Muscle layer of duodenum (tissue), 2 donors: ENCODE results near the gene ZDHHC14.

ENCODE experiments used
- H3K27ac ChIP-seq: one replicate; pipeline ENCODE4 v1.7.0; 2013; ENCODE audit warnings: mild to moderate bottlenecking, low read length
- H3K27me3 ChIP-seq: one replicate; pipeline ENCODE4 v1.7.0; 2013; ENCODE audit warnings: low read depth, mild to moderate bottlenecking, control low read depth, low read length
- H3K36me3 ChIP-seq, 2 donors: one replicate each; pipeline ENCODE4 v1.7.0; 2013; ENCODE audit warnings: low read length in 2 of 2, control low read depth in 1 of 2, mild to moderate bottlenecking in 1 of 2; ENCODE audit not compliant: insufficient read depth in 2 of 2, control insufficient read depth in 1 of 2
- H3K4me1 ChIP-seq, 2 donors: one replicate each; pipeline ENCODE4 v1.7.0; 2013; ENCODE audit warnings: low read length in 2 of 2, mild to moderate bottlenecking in 2 of 2, control low read depth in 1 of 2, moderate library complexity in 1 of 2; ENCODE audit not compliant: insufficient read depth in 2 of 2, control insufficient read depth in 1 of 2
- H3K4me3 ChIP-seq, 2 donors: one replicate each; pipeline ENCODE4 v1.7.0; 2013; ENCODE audit warnings: low read length in 2 of 2, low read depth in 1 of 2, mild to moderate bottlenecking in 1 of 2
- H3K9me3 ChIP-seq, 2 donors: one replicate each; pipeline ENCODE4 v1.7.0; 2013; ENCODE audit warnings: low read length in 2 of 2, control low read depth in 1 of 2, mild to moderate bottlenecking in 1 of 2; ENCODE audit not compliant: control insufficient read depth in 1 of 2
- donor health status: healthy.

The ZDHHC14 gene

DNA sequence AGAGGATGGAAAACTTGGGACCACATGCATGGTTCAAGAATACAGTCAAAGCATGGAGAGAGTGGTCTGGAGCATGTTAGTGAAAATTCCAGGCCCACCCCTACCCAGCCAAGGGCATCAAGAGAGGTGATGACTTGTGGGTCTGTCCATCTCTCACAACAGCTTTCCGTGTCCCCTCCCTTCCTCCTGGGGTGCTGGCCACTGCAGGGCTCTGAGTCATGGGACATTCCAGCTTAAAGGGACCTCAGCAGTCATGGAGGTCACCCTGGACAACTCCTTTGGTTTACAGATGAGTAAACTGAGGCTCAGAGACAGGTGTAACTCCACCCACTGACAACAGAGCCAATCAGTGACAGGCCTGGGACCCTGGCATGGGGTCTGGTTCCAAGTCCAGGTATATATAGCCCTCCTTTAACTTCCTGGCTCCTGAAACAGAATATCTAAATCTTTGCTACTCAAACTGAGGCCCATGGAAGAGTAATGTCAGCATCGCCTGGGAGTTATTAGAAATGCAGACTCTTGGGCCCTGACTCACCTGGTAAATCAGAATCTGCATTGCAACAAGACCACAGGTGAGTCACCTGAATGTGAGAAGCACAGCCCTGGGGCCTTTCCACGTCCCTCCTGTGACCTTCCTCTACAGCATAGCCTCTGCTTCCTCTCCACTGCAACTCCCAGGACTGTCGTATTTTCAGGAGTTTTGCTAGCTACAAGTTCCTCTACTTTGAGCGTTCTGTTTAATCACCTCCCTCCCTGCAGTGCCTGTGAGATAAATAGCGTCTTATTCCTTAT, 170.2 kb downstream of the ZDHHC14 start:
- no peaks in the 10 kb centered on the region for H3K4me1 ChIP-seq
- H3K27me3 ChIP-seq: no peaks in the 10 kb centered on the region
- H3K36me3 ChIP-seq: peaks cover 0 to 3% of the 10 kb centered on the region in 2 donors
- no peak overlapping the region for H3K4me3 ChIP-seq
- H3K27ac ChIP-seq: no peak overlapping the region
- H3K9me3 ChIP-seq: no peaks in the 10 kb centered on the region

DNA sequence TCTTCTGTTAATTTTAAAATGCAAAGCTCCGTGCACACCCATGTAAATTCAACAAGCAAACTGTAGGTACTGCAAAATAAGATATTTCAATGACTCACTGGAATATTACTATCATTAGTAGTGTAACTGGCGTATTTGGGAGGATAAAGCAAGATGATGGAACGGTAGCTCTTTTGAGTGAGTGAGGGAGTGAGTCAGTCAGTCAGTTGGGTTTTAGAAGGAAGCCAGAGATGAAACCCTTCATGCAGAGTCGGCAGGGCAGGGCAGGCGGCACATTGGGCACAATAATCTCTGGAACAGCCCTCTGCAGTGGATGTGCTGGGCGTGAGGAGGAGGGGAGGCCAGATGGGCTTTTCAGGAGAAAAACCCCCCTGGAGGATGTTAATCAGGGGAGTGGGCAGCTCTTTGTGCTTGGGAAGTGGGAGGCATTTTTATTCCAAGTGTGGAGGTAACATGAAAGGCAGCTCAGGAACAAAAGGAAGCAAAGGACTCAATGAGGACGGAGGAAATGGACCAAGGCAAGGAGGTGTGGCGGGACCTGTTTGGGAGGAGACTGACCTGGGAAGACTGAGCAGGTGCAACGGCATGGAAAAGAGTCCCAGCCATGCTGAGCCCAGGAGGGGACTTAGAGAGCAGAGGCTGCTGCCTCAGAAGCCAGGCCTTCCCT, 171.2 kb downstream of the ZDHHC14 start:
- Histone ChIP-seq H3K27me3 (no peaks in the 10 kb centered on the region), H3K4me1 (no peaks in the 10 kb centered on the region), H3K4me3 (no peak overlapping the region), H3K36me3 (no peaks in the 10 kb centered on the region), H3K27ac (no peak overlapping the region), H3K9me3 (no peaks in the 10 kb centered on the region)

DNA sequence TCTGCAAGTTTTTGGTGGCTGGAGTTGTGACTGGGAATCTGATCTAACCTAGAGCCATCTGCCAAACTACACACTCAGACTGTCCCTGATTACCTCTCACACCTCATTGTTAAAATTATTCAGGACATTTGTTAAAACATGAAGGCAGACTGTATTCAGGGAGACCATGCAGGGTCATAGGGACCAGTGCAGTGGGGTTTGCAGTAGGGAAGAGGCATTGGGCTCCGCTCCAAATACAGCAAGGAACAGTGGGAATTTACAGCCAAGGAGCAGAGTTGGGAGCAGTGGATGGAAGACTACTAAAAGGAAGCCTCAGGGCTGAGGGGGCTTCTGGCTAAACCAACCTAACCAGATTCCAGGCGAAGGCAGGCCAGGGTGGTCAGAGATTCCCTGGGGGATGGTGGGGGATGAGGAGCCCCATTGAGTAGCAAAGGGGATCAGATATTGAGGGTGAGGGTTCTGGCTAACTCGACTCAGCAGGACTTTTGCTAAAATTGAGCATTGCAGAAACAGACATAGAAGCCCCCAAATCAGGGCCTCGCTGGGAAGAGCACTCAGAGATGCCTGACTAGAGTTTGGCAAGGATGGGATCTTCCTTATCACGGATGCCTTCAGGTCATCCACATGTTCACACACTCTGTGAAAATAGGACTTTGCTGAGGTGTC, 172.0 kb downstream of the ZDHHC14 start:
- Histone ChIP-seq H3K27ac (no peak overlapping the region), H3K27me3 (no peaks in the 10 kb centered on the region), H3K4me3 (no peak overlapping the region), H3K9me3 (no peaks in the 10 kb centered on the region), H3K36me3 (no peaks in the 10 kb centered on the region), H3K4me1 (no peaks in the 10 kb centered on the region)

DNA sequence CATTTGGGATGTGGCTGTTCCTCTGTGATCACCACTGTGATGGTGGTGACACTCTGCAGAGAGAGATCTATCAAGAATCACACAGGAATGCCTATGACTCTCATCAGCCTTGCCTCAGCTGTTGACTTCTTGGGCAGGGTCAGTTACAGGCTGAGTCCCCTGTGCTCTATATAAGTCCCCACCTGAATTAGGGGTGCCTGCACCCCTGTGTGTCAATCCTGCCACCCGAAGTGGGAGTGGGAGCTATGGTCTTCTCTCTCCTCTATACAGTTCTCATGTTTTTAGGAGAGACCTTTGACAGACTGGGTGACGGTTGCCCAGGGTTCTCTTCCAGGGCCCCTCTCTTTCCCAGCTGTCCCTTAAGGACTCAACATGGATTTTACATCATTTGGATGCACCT, 173.8 kb downstream of the ZDHHC14 start:
- no peaks in the 10 kb centered on the region for H3K36me3 ChIP-seq
- no peaks in the 10 kb centered on the region for H3K9me3 ChIP-seq
- H3K27ac ChIP-seq: no peak overlapping the region
- no peaks in the 10 kb centered on the region for H3K4me1 ChIP-seq
- H3K4me3 ChIP-seq: no peak overlapping the region
- H3K27me3 ChIP-seq: no peaks in the 10 kb centered on the region

DNA sequence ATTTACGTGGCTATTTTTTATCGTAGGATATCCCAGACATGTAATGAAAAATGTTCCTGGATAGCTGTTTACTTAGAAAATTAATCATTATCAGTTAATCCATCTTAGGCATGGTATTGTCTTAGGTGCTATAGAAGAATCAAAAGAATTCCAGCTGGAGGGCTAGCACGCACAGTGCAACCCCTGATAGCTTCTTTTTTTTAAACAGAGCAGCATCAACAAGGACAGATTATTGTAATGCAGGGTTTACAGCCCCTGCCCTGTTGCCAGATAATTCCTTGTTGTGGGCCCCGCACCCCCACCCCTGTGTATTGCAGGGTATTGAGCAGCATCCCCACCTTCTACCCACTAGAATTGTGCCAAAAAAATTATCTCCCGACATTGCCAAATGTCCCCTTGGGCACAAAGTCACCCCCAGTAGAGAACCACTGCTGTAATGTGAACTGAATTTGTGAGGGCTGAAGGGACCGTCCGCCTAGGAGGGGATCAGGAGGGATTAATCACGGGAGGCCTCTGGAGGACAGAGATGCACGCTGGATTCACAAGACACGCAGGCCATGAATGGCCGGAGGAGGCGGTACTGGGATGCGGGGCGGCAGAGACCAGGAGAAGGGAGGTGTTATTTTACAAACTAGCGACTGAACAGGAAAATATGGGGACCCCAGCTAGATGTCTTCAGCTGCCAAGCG, 174.6 kb downstream of the ZDHHC14 start:
- H3K9me3 ChIP-seq: no peaks in the 10 kb centered on the region
- no peaks in the 10 kb centered on the region for H3K27me3 ChIP-seq
- H3K27ac ChIP-seq: no peak overlapping the region
- no peaks in the 10 kb centered on the region for H3K4me1 ChIP-seq
- H3K36me3 ChIP-seq: no peaks in the 10 kb centered on the region
- H3K4me3 ChIP-seq: no peak overlapping the region

DNA sequence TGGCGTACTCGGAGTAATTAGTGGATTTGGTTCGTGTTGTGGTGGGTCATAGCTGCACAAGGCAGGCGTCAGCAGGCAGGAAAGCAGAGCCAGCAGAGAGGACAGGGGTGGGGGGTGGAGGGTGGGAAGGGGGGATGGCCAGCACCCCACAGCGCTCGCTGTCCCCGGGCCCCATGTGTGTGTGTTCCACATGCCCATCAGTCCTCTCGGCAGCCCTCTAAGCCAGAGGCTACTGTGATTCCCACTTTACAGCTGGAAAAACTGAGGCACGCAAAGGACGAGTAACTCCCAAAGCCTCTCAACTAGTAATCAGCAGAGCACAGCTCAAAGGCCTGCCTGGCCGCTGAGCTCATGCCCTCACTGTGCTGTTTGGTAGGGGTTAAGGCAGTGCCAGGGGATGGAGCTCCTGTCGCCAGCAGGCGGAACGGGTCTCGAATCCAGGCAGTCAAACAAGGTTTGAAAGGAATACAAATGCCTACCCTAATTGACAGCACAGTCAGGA, 175.2 kb downstream of the ZDHHC14 start:
- no peaks in the 10 kb centered on the region for H3K27me3 ChIP-seq
- H3K4me3 ChIP-seq: no peak overlapping the region
- H3K9me3 ChIP-seq: no peaks in the 10 kb centered on the region
- no peaks in the 10 kb centered on the region for H3K4me1 ChIP-seq
- H3K36me3 ChIP-seq: no peaks in the 10 kb centered on the region
- H3K27ac ChIP-seq: no peak overlapping the region

DNA sequence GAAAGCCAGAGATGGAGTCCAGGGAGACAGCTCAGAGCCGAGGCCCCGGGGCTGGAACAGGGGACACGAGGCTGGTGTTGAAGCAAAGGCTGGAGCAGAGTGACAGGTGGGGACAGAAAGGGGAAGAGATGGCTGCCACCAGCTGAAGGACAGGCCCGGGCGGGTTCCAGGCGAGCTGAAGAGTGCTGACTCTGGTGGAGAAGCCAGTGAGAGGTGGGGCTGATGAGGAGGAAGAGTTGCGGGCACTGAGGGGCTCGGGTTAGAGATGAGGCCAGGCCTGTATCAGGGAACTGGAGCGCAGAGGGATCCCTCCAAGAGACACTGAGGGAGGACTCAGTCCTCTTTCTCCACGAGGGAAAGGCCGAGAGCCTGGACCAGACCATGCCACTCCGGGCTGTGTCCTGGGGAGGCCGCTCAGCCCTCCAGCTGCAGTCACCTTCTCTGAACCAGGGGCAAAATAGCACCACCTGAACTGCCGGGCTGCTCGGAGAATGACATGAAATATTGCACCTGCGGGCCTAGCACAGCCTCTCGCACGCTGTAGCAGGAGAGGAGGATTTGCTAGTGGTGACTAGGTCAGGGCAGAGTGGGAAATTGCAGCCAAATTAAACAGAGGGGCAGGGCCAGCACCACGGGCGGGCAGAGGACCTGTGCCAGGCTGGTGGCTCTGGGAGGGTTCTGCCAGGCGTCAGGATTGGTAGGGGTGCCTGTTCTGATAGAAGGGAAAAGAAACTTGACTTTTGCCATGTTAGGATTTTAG, 175.9 kb downstream of the ZDHHC14 start:
- Histone ChIP-seq H3K36me3 (no peaks in the 10 kb centered on the region), H3K9me3 (no peaks in the 10 kb centered on the region), H3K4me3 (no peak overlapping the region), H3K4me1 (no peaks in the 10 kb centered on the region), H3K27ac (no peak overlapping the region), H3K27me3 (no peaks in the 10 kb centered on the region)

DNA sequence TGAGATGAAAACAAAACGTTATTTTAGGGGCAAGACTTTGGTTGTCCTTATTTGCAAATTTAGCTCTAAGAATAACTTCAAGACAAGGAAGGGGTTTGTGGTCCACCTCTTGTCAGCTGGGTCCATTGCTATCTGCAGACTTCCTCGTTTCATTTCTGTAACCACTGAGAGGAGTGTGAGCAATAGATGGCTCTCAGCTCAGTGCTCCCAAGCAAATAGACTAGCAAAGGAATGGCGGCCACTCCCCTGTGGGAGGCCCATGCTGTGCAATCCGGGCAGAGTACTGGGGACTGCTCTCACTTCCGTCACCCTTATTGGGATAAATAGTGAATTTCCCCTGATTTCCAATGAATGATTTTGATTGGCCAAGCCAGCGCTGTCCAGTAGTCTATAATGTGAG, 176.6 kb downstream of the ZDHHC14 start:
- Histone ChIP-seq H3K4me3 (no peak overlapping the region), H3K4me1 (no peaks in the 10 kb centered on the region), H3K9me3 (no peaks in the 10 kb centered on the region), H3K27me3 (no peaks in the 10 kb centered on the region), H3K27ac (no peak overlapping the region), H3K36me3 (no peaks in the 10 kb centered on the region)

DNA sequence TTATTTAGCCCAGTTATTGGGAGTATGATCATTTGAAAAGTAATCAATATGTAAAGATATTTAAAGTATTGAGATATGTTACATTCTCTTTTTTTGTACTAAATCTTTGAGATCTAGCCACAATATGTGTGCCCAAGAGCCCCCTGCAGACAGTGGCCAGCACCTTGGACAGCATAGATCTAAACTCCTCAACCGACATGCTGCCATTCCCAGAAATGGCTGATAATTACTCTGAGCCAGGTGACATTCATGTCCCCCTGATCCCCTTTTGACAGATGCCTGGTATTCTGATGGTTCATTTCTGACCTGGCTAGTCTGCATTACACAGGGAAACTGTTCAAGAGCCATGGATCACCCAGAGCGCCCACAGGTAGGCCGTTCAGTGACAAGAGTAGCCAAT, 177.1 kb downstream of the ZDHHC14 start:
- Histone ChIP-seq H3K27me3 (no peaks in the 10 kb centered on the region), H3K36me3 (no peaks in the 10 kb centered on the region), H3K9me3 (no peaks in the 10 kb centered on the region), H3K27ac (no peak overlapping the region), H3K4me1 (no peaks in the 10 kb centered on the region), H3K4me3 (no peak overlapping the region)

DNA sequence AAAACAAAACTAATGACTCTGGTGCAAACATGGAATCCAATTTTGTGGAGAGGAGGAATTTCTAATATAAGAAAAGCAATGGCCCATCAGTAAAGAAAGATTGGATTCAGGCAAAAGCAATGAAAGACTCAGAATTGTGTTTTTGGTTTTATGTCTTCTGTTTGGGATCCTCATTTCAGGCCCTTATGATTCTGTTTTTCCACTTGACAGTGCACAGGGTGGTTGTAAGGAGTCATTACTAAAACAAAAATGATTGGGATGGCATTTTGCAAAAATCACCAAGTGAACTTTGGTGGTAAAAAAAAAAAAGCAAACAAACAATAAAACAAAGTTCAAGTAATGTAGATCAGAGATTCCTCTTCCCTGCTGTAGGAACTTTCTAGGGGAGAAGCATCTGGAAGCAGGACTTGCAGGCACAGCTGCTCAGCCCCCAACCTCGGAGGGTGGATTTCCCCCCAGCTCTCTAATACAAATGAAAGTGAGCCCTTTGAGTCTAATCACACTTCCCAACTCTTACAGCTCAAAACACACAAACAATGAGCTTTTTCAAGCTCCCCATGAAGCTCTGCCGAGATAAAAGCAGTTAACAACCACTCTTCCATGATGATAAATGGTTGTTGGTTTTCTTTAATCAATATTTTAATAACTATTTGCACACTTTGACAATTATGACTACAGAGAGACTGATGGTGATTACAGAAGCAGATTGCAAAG, 177.7 kb downstream of the ZDHHC14 start:
- Histone ChIP-seq H3K4me3 (no peak overlapping the region), H3K4me1 (no peaks in the 10 kb centered on the region), H3K36me3 (no peaks in the 10 kb centered on the region), H3K27ac (no peak overlapping the region), H3K9me3 (no peaks in the 10 kb centered on the region), H3K27me3 (no peaks in the 10 kb centered on the region)
